GM12878 (cell line): ENCODE measurements around the gene TCF7.

Source experiments
- ELK1 ChIP-seq: IDR thresholded peaks from 2 replicates; pipeline ENCODE4 v1.6.1; 2012; ENCODE audit warnings: low read depth, low read length, improper control_type of control experiment
- FOXK2 ChIP-seq: fragments of 450-650 bp; IDR thresholded peaks from 2 replicates; pipeline ENCODE4 v1.6.1; 2017; ENCODE audit warnings: mild to moderate bottlenecking, moderate library complexity
- HDAC2 ChIP-seq: fragments of 200-600 bp; sonication (generic); IDR thresholded peaks from 2 replicates; pipeline ENCODE4 v1.6.1; 2017
- MXI1 ChIP-seq: fragments of 150-350 bp; IDR thresholded peaks from 2 replicates; pipeline ENCODE4 v1.6.1; 2011; ENCODE audit warnings: low read depth, mild to moderate bottlenecking, inconsistent platforms, low read length, improper control_type of control experiment
- NFXL1 ChIP-seq: fragments of 450-650 bp; IDR thresholded peaks from 2 replicates; pipeline ENCODE4 v1.6.1; 2017; ENCODE audit warnings: antibody characterized with exemption, mild to moderate bottlenecking, borderline replicate concordance
- SP1 ChIP-seq: IDR thresholded peaks from one replicate; pipeline ENCODE4 v1.6.1; 2011; ENCODE audit warnings: low read depth, low read length
- USF1 ChIP-seq: IDR thresholded peaks from 2 replicates; pipeline ENCODE4 v1.6.1; 2011; ENCODE audit warnings: borderline replicate concordance, low read depth, mild to moderate bottlenecking, moderate library complexity, mixed read lengths, low read length; ENCODE audit not compliant: insufficient read depth; ENCODE audit errors: extremely low read length
- ZBED1 ChIP-seq: IDR thresholded peaks from 2 replicates; pipeline ENCODE4 v1.6.1; 2016; ENCODE audit warnings: borderline replicate concordance
- TF ChIP-seq, protein P1 (sequence below), 3 experiments: IDR thresholded peaks in 2 of 3; conservative IDR thresholded peaks in 1 of 3; 2 replicates each; pipeline ENCODE4 v1.5.1; 2011; ENCODE audit warnings: low read depth in 3 of 3, low read length in 3 of 3, mild to moderate bottlenecking in 3 of 3, control low read depth in 2 of 3, moderate library complexity in 2 of 3, inconsistent platforms in 1 of 3, mixed read lengths in 1 of 3; ENCODE audit not compliant: control insufficient read depth in 2 of 3, insufficient read depth in 1 of 3; ENCODE audit errors: extremely low read depth in 1 of 3
- TF ChIP-seq, protein P2 (sequence below): IDR thresholded peaks from 2 replicates; pipeline ENCODE4 v1.6.1; 2012; ENCODE audit warnings: mild to moderate bottlenecking, low read depth, low read length

GRCh38 chr5:134093351-134093750, 21.1 kb upstream of the TCF7 start:
- TF ChIP-seq FOXK2 (no peak), MXI1 (no peak), HDAC2 (no peak), NFXL1 (no peak), ELK1 (no peak), SP1 (no peak), ZBED1 (no peak), USF1 (no peak)
- TF ChIP-seq, protein P1, sequence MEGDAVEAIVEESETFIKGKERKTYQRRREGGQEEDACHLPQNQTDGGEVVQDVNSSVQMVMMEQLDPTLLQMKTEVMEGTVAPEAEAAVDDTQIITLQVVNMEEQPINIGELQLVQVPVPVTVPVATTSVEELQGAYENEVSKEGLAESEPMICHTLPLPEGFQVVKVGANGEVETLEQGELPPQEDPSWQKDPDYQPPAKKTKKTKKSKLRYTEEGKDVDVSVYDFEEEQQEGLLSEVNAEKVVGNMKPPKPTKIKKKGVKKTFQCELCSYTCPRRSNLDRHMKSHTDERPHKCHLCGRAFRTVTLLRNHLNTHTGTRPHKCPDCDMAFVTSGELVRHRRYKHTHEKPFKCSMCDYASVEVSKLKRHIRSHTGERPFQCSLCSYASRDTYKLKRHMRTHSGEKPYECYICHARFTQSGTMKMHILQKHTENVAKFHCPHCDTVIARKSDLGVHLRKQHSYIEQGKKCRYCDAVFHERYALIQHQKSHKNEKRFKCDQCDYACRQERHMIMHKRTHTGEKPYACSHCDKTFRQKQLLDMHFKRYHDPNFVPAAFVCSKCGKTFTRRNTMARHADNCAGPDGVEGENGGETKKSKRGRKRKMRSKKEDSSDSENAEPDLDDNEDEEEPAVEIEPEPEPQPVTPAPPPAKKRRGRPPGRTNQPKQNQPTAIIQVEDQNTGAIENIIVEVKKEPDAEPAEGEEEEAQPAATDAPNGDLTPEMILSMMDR (IDR thresholded peaks at IDR 0.05 in 2 of 3, conservative IDR thresholded peaks at IDR 0.05 in 1 of 3; ENCODE audit: control insufficient read depth in 2 of 3, extremely low read depth in 1 of 3, insufficient read depth in 1 of 3, low read depth in 3 of 3, low read length in 3 of 3), result no peak
- TF ChIP-seq, protein P2, sequence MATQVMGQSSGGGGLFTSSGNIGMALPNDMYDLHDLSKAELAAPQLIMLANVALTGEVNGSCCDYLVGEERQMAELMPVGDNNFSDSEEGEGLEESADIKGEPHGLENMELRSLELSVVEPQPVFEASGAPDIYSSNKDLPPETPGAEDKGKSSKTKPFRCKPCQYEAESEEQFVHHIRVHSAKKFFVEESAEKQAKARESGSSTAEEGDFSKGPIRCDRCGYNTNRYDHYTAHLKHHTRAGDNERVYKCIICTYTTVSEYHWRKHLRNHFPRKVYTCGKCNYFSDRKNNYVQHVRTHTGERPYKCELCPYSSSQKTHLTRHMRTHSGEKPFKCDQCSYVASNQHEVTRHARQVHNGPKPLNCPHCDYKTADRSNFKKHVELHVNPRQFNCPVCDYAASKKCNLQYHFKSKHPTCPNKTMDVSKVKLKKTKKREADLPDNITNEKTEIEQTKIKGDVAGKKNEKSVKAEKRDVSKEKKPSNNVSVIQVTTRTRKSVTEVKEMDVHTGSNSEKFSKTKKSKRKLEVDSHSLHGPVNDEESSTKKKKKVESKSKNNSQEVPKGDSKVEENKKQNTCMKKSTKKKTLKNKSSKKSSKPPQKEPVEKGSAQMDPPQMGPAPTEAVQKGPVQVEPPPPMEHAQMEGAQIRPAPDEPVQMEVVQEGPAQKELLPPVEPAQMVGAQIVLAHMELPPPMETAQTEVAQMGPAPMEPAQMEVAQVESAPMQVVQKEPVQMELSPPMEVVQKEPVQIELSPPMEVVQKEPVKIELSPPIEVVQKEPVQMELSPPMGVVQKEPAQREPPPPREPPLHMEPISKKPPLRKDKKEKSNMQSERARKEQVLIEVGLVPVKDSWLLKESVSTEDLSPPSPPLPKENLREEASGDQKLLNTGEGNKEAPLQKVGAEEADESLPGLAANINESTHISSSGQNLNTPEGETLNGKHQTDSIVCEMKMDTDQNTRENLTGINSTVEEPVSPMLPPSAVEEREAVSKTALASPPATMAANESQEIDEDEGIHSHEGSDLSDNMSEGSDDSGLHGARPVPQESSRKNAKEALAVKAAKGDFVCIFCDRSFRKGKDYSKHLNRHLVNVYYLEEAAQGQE, result no peak
